Loucy (cell line): ENCODE data around the gene FABP7.
"Not testable (repeated sequence)": the region's sequence is repeated elsewhere in the genome, so short reads cannot be mapped to it uniquely, and the experiment has no call there.

ENCODE experiments used
- H2AFZ ChIP-seq: fragments of 200-600 bp; sonication (generic); 2 replicates; pipeline ENCODE4 v1.6.0; 2016; ENCODE audit warnings: antibody characterized with exemption, mild to moderate bottlenecking, low read length, moderate library complexity
- H3F3A ChIP-seq: fragments of 200-600 bp; 2 replicates; pipeline ENCODE4 v1.6.0; 2016; ENCODE audit warnings: antibody characterized with exemption, low read depth, mild to moderate bottlenecking
- H3K27me3 ChIP-seq: fragments of 200-600 bp; sonication (generic); 2 replicates; pipeline ENCODE4 v1.6.1; 2014; ENCODE audit warnings: low read length, mild to moderate bottlenecking; ENCODE audit not compliant: insufficient read depth, poor library complexity, severe bottlenecking
- H3K36me3 ChIP-seq: fragments of 200-600 bp; sonication (generic); 2 replicates; pipeline ENCODE4 v1.6.1; 2016; ENCODE audit warnings: low read length; ENCODE audit not compliant: insufficient read depth
- H3K4me1 ChIP-seq: fragments of 200-600 bp; sonication (generic); 2 replicates; pipeline ENCODE4 v1.5.1; 2014; ENCODE audit warnings: low read length, mild to moderate bottlenecking; ENCODE audit not compliant: insufficient read depth, poor library complexity, severe bottlenecking
- H3K4me2 ChIP-seq: fragments of 200-600 bp; sonication (generic); 2 replicates; pipeline ENCODE4 v1.6.0; 2014; ENCODE audit warnings: antibody characterized with exemption, low read length, low read depth, mild to moderate bottlenecking; ENCODE audit not compliant: poor library complexity, severe bottlenecking
- H3K4me3 ChIP-seq: fragments of 200-600 bp; sonication (generic); 2 replicates; pipeline ENCODE4 v1.5.1; 2014; ENCODE audit warnings: low read length, mild to moderate bottlenecking, mixed read lengths; ENCODE audit not compliant: poor library complexity, severe bottlenecking
- H3K79me2 ChIP-seq: fragments of 200-600 bp; sonication (generic); 2 replicates; pipeline ENCODE4 v1.6.1; 2014; ENCODE audit warnings: low read length; ENCODE audit not compliant: insufficient read depth
- H3K9ac ChIP-seq: fragments of 200-600 bp; sonication (generic); 2 replicates; pipeline ENCODE4 v1.6.0; 2014; ENCODE audit warnings: mild to moderate bottlenecking, low read depth, low read length, moderate library complexity; ENCODE audit not compliant: poor library complexity, severe bottlenecking
- H3K9me2 ChIP-seq: fragments of 200-600 bp; sonication (generic); replicated peaks from 2 replicates; pipeline ENCODE4 v1.6.1; 2016; ENCODE audit warnings: low read depth, low read length, mixed read lengths
- H3K9me3 ChIP-seq: fragments of 200-600 bp; sonication (generic); 2 replicates; pipeline ENCODE4 v1.6.1; 2014; ENCODE audit warnings: mild to moderate bottlenecking, antibody characterized with exemption, low read length, low read depth; ENCODE audit not compliant: insufficient read depth
- H4K20me1 ChIP-seq: fragments of 200-600 bp; sonication (generic); 2 replicates; pipeline ENCODE4 v1.6.0; 2014; ENCODE audit warnings: antibody characterized with exemption, low read length, mild to moderate bottlenecking; ENCODE audit not compliant: insufficient read depth, poor library complexity, severe bottlenecking
- CTCF ChIP-seq: fragments of 200-600 bp; sonication (generic); conservative IDR thresholded peaks from 2 replicates; pipeline ENCODE4 v1.5.1; 2014; ENCODE audit warnings: mild to moderate bottlenecking, antibody characterized with exemption, low read length
- EZH2phosphoT487 ChIP-seq: fragments of 200-600 bp; IDR thresholded peaks from 2 replicates; pipeline ENCODE4 v1.6.1; 2018; ENCODE audit warnings: antibody characterized with exemption, mild to moderate bottlenecking, moderate library complexity, borderline replicate concordance

The FABP7 gene

DNA sequence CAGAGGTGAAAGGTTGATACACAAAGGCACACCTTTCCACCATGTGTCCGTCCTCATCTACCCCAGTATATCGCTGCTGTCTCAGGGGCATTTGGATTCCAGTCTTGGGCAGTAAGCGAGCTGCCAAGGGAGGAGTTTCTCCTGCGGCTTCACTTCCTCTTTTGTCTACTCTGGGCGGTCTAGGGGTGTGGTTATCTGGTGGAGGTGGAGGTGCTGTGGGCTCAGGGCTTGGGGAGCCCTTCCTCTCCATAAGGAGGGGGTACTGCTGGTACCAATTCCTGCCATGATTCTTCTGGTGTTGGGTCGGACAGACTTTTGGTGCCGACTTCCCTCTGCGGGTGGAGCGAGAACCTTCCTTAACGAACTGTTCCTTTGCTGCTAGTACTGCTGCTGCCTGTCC is 31.9 kb upstream of the FABP7 start:
- H3K9me3 ChIP-seq, result no peaks in the 10 kb centered on the region
- no peak overlapping the region for H3K4me2 ChIP-seq
- H2AFZ ChIP-seq, result no peak overlapping the region
- no peaks in the 10 kb centered on the region for H3F3A ChIP-seq
- H3K9me2 ChIP-seq, result no peaks in the 10 kb centered on the region
- no peak overlapping the region for H3K9ac ChIP-seq
- H3K4me3 ChIP-seq, result no peak overlapping the region
- no peaks in the 10 kb centered on the region for H4K20me1 ChIP-seq
- no peaks in the 10 kb centered on the region for H3K27me3 ChIP-seq
- no peaks in the 10 kb centered on the region for H3K79me2 ChIP-seq
- no peak for TF ChIP-seq CTCF
- no peak for TF ChIP-seq EZH2phosphoT487
- H3K4me1 ChIP-seq, result peaks cover 5% of the 10 kb centered on the region
- no peaks in the 10 kb centered on the region for H3K36me3 ChIP-seq

- not testable (repeated sequence) for H3K9ac ChIP-seq, H3K79me2 ChIP-seq, H4K20me1 ChIP-seq, H3K4me1 ChIP-seq, H3K9me3 ChIP-seq, H2AFZ ChIP-seq, H3F3A ChIP-seq, H3K4me2 ChIP-seq, H3K27me3 ChIP-seq, H3K36me3 ChIP-seq, H3K4me3 ChIP-seq, H3K9me2 ChIP-seq
Observed at GRCh38 chr6:122748945-122749344, 30.6 kb upstream of the FABP7 start.

GRCh38 chr6:122749451-122750050 is 30.0 kb upstream of the FABP7 start:
- Histone ChIP-seq H3K9me3 (no peaks in the 10 kb centered on the region), H3K4me3 (no peak overlapping the region), H3K9me2 (no peaks in the 10 kb centered on the region), H4K20me1 (no peaks in the 10 kb centered on the region), H3K9ac (no peak overlapping the region), H3K4me2 (no peak overlapping the region), H3K79me2 (no peaks in the 10 kb centered on the region), H2AFZ (no peak overlapping the region), H3K4me1 (peaks cover 5% of the 10 kb centered on the region), H3K36me3 (no peaks in the 10 kb centered on the region), H3F3A (no peaks in the 10 kb centered on the region), H3K27me3 (no peaks in the 10 kb centered on the region)
- TF ChIP-seq EZH2phosphoT487 (no peak), CTCF (no peak)

DNA sequence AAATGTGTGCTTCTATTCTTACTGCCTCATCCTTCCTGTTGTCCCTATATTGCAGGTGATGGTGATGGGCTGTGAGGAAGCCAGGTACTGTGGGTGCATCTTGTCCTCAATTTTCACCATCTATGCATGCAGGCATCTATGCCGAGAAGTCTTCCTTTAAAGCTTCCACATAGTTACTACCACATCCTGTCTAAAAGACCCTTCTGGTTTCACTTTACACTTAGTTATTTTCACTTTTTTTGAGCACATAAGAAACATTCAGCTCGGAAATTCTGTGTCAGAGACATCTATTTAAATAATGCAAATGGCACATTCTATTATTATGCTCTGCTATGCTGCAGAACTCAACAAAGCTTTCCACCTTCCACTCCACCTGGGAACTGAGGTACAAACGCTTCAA is 28.2 kb upstream of the FABP7 start:
- H3F3A ChIP-seq, result no peaks in the 10 kb centered on the region

More for the DNA sequence above, 28.2 kb upstream of the FABP7 start:
- TF ChIP-seq CTCF, result no peak
- Histone ChIP-seq H2AFZ (peak overlapping the region; percentile 84), H3K36me3 (no peaks in the 10 kb centered on the region), H3K27me3 (no peaks in the 10 kb centered on the region), H3K79me2 (no peaks in the 10 kb centered on the region), H3K9ac (no peak overlapping the region), H3K4me1 (peaks cover 5% of the 10 kb centered on the region), H3K4me3 (peak overlapping the region; percentile 51), H3K9me3 (no peaks in the 10 kb centered on the region), H3K9me2 (no peaks in the 10 kb centered on the region), H4K20me1 (no peaks in the 10 kb centered on the region), H3K4me2 (peak overlapping the region; percentile 37)
